H1 (cell line): ENCODE data around the gene OSCAR. TPM values are rescaled to one million over a fixed set of nuclear protein-coding genes. Genes with fewer than 3 reads are reported as not detected.

Experiments used
- CTCF ChIA-PET: fragments of 300-600 bp; sonication (Branson Sonifier 250); formaldehyde crosslinking; loops from one replicate; lab custom pipeline; 2021; ENCODE audit not compliant: partially characterized antibody; lab: Charles Lee
- POLR2A ChIA-PET: fragments of 300-600 bp; sonication (Branson Sonifier 250); formaldehyde crosslinking; loops from one replicate; lab custom pipeline; 2021; ENCODE audit warnings: inconsistent platforms; ENCODE audit not compliant: partially characterized antibody; lab: Charles Lee
- DNase-seq, 2 experiments: peaks; one replicate each; pipeline versions ENCODE4 v3.0.0 to v3.0.0-alpha.2; 2010 to 2022; ENCODE audit warnings: low spot score in 2 of 2, low read depth in 1 of 2, mixed read lengths in 1 of 2
- FAIRE-seq: peaks from 2 replicates; lab custom pipeline; 2011; peaks lifted over from hg19 to GRCh38; lab: Jason Lieb, UNC
- H2AFZ ChIP-seq: 2 replicates; pipeline ENCODE4 v1.8.1; 2012; ENCODE audit warnings: low read length, inconsistent platforms
- H2AK5ac ChIP-seq: 2 replicates; pipeline ENCODE4 v1.6.1; 2013; ENCODE audit warnings: low read depth, low read length
- H2BK120ac ChIP-seq: replicated peaks from 2 replicates; pipeline ENCODE3; 2013; ENCODE audit warnings: low read depth, low read length, inconsistent platforms
- H2BK12ac ChIP-seq: 2 replicates; pipeline ENCODE4 v1.6.1; 2013; ENCODE audit warnings: low read depth, low read length
- H2BK15ac ChIP-seq: 2 replicates; pipeline ENCODE4 v1.6.1; 2013; ENCODE audit warnings: low read length
- H2BK20ac ChIP-seq: 2 replicates; pipeline ENCODE4 v1.6.1; 2013; ENCODE audit warnings: low read length
- H2BK5ac ChIP-seq: 2 replicates; pipeline ENCODE4 v1.6.1; 2013; ENCODE audit warnings: low read depth, low read length
- H3K14ac ChIP-seq: 2 replicates; pipeline ENCODE4 v1.6.1; 2013; ENCODE audit warnings: inconsistent platforms; ENCODE audit not compliant: insufficient read length
- H3K18ac ChIP-seq: 2 replicates; pipeline ENCODE4 v1.6.1; 2013; ENCODE audit warnings: low read length; ENCODE audit errors: extremely low read depth
- H3K23ac ChIP-seq: 2 replicates; pipeline ENCODE4 v1.6.1; 2013; ENCODE audit warnings: inconsistent platforms; ENCODE audit not compliant: insufficient read length
- H3K23me2 ChIP-seq: 2 replicates; pipeline ENCODE4 v1.6.1; 2013; ENCODE audit warnings: low read depth, low read length
- H3K27ac ChIP-seq: 2 replicates; pipeline ENCODE4 v1.6.1; 2011; ENCODE audit warnings: low read depth, low read length, inconsistent platforms
- H3K27me3 ChIP-seq, 4 experiments: replicated peaks in 1 of 4; 1 replicate in 1 of 4; 2 replicates in 3 of 4; pipeline versions ENCODE4 v1.6.1 to v1.8.1; 2011 to 2013; ENCODE audit warnings: low read length in 3 of 4, mild to moderate bottlenecking in 3 of 4, inconsistent platforms in 2 of 4, mixed read lengths in 2 of 4, moderate library complexity in 1 of 4; ENCODE audit not compliant: control insufficient read depth in 3 of 4, insufficient read depth in 3 of 4; ENCODE audit errors: extremely low read depth in 1 of 4
- H3K36me3 ChIP-seq, 4 experiments: 2 replicates each; pipeline versions ENCODE4 v1.6.1 to v1.8.1; 2011 to 2013; ENCODE audit warnings: mild to moderate bottlenecking in 4 of 4, low read length in 3 of 4, moderate library complexity in 2 of 4, control low read depth in 1 of 4, inconsistent platforms in 1 of 4; ENCODE audit not compliant: insufficient read depth in 4 of 4, control insufficient read depth in 2 of 4
- H3K4ac ChIP-seq: replicated peaks from 2 replicates; pipeline ENCODE3; 2013; ENCODE audit warnings: low read length, low read depth, mixed read lengths, inconsistent platforms; ENCODE audit not compliant: insufficient read length
- H3K4me1 ChIP-seq, 4 experiments: replicated peaks in 1 of 4; 1 replicate in 1 of 4; 2 replicates in 3 of 4; pipeline versions ENCODE4 v1.6.1 to v1.8.1; 2011 to 2013; ENCODE audit warnings: low read length in 3 of 4, inconsistent platforms in 2 of 4, mixed read lengths in 1 of 4; ENCODE audit not compliant: insufficient read depth in 4 of 4, control insufficient read depth in 3 of 4
- H3K4me2 ChIP-seq, 2 experiments: 2 replicates each; pipeline versions ENCODE4 v1.6.1 to v1.8.1; 2011 to 2013; ENCODE audit warnings: low read depth in 2 of 2, low read length in 2 of 2, control low read depth in 1 of 2, inconsistent platforms in 1 of 2, mild to moderate bottlenecking in 1 of 2; ENCODE audit not compliant: insufficient read depth in 1 of 2
- H3K4me3 ChIP-seq, 4 experiments: fragments of 200-600, 300-600 bp in 1 of 4; sonication (generic), shearing (Covaris generic), sonication (Bioruptor Twin) in 1 of 4; 2 replicates each; pipeline versions ENCODE4 v1.5.1 to v1.8.1; 2011 to 2016; ENCODE audit warnings: low read length in 4 of 4, low read depth in 3 of 4, control low read depth in 2 of 4, inconsistent platforms in 2 of 4, mild to moderate bottlenecking in 2 of 4, mixed read lengths in 1 of 4, moderate library complexity in 1 of 4; ENCODE audit not compliant: insufficient read depth in 2 of 4; ENCODE audit errors: extremely low read depth in 1 of 4
- H3K56ac ChIP-seq: replicated peaks from 2 replicates; pipeline ENCODE3; 2013; ENCODE audit warnings: low read depth, mild to moderate bottlenecking, mixed read lengths, low read length, inconsistent platforms; ENCODE audit not compliant: insufficient read length
- H3K79me1 ChIP-seq: 2 replicates; pipeline ENCODE4 v1.6.1; 2013; ENCODE audit warnings: low read depth, low read length, control low read depth
- H3K79me2 ChIP-seq, 2 experiments: 2 replicates each; pipeline versions ENCODE4 v1.6.1 to v1.8.1; 2012 to 2013; ENCODE audit warnings: low read length in 2 of 2, mild to moderate bottlenecking in 2 of 2, inconsistent platforms in 1 of 2; ENCODE audit not compliant: insufficient read depth in 2 of 2, control insufficient read depth in 1 of 2
- H3K9ac ChIP-seq, 4 experiments: replicated peaks in 1 of 4; 1 replicate in 1 of 4; 2 replicates in 3 of 4; pipeline versions ENCODE4 v1.6.1 to v1.8.1; 2011 to 2013; ENCODE audit warnings: low read depth in 3 of 4, low read length in 3 of 4, control low read depth in 2 of 4, mild to moderate bottlenecking in 2 of 4, moderate library complexity in 2 of 4, inconsistent platforms in 1 of 4; ENCODE audit errors: extremely low read depth in 1 of 4
- H3K9me3 ChIP-seq, 2 experiments: 2 replicates each; pipeline versions ENCODE4 v1.6.1 to v1.8.1; 2012 to 2013; ENCODE audit warnings: mild to moderate bottlenecking in 2 of 2, moderate library complexity in 2 of 2, control low read depth in 1 of 2, inconsistent platforms in 1 of 2, low read depth in 1 of 2, low read length in 1 of 2, mixed read lengths in 1 of 2; ENCODE audit not compliant: insufficient read depth in 2 of 2
- H4K20me1 ChIP-seq, 2 experiments: replicated peaks in 1 of 2; 2 replicates each; pipeline versions ENCODE3 to v1.8.1; 2011 to 2013; ENCODE audit warnings: inconsistent platforms in 2 of 2, low read length in 2 of 2, mild to moderate bottlenecking in 1 of 2; ENCODE audit not compliant: insufficient read depth in 2 of 2, control insufficient read depth in 1 of 2
- H4K5ac ChIP-seq: 2 replicates; pipeline ENCODE4 v1.6.1; 2013; ENCODE audit warnings: low read length, low read depth, mixed read lengths, inconsistent platforms; ENCODE audit not compliant: insufficient read length
- H4K8ac ChIP-seq: 2 replicates; pipeline ENCODE4 v1.8.0; 2013; ENCODE audit warnings: mild to moderate bottlenecking, moderate library complexity, low read length, inconsistent platforms; ENCODE audit not compliant: insufficient read depth; ENCODE audit errors: extremely low read depth
- H4K91ac ChIP-seq: replicated peaks from 2 replicates; pipeline ENCODE3; 2013; ENCODE audit warnings: low read length, mixed read lengths, inconsistent platforms; ENCODE audit not compliant: insufficient read length
- BRCA1 ChIP-seq: IDR thresholded peaks from 2 replicates; pipeline ENCODE4 v1.6.1; 2012; ENCODE audit warnings: low read depth, low read length, improper control_type of control experiment
- CTBP2 ChIP-seq: IDR thresholded peaks from 2 replicates; pipeline ENCODE4 v1.7.0; 2011; ENCODE audit warnings: borderline replicate concordance, mild to moderate bottlenecking, moderate library complexity, mixed read lengths, low read length; ENCODE audit not compliant: insufficient read depth, insufficient read length
- FOSL1 ChIP-seq: IDR thresholded peaks from 2 replicates; pipeline ENCODE4 v1.6.1; 2011; ENCODE audit warnings: mild to moderate bottlenecking, low read depth, low read length, moderate library complexity; ENCODE audit not compliant: insufficient read depth
- HDAC6 ChIP-seq: IDR thresholded peaks from one replicate; pipeline ENCODE4 v1.7.1; 2012; ENCODE audit warnings: low read depth, mild to moderate bottlenecking, inconsistent platforms, low read length, moderate library complexity
- KDM5A ChIP-seq: fragments of 200-600 bp; IDR thresholded peaks from 2 replicates; pipeline ENCODE4 v1.7.1; 2012; ENCODE audit warnings: mild to moderate bottlenecking, low read length, inconsistent platforms, mixed read lengths
- MAFK ChIP-seq: IDR thresholded peaks from 2 replicates; pipeline ENCODE4 v1.6.1; 2012; ENCODE audit warnings: low read depth, mild to moderate bottlenecking, improper control_type of control experiment, low read length
- RBBP5 ChIP-seq: IDR thresholded peaks from 2 replicates; pipeline ENCODE4 v1.7.1; 2012; ENCODE audit warnings: low read depth, mild to moderate bottlenecking, inconsistent platforms, low read length, moderate library complexity, borderline replicate concordance
- SAP30 ChIP-seq: fragments of 300-600 bp; sonication (generic); IDR thresholded peaks from 2 replicates; pipeline ENCODE4 v1.7.1; 2012; ENCODE audit warnings: low read length, moderate library complexity, mild to moderate bottlenecking, inconsistent platforms; ENCODE audit not compliant: insufficient read depth, insufficient replicate concordance
- YY1 ChIP-seq: IDR thresholded peaks from 2 replicates; pipeline ENCODE4 v1.6.1; 2011; ENCODE audit warnings: low read depth, mild to moderate bottlenecking, low read length
- WGBS, 2 experiments: shearing (Covaris generic) in 1 of 2; methylation state at CpG; one replicate each; pipeline versions ENCODE4 v1.1.6 to v1.1.7; 2013 to 2015; ENCODE audit warnings: low lambda C conversion rate in 2 of 2, mixed read lengths in 2 of 2, inconsistent platforms in 1 of 2, low coverage in 1 of 2, missing lambda C conversion rate in 1 of 2; ENCODE audit not compliant: insufficient replicate concordance in 2 of 2, insufficient coverage in 1 of 2, insufficient read length in 1 of 2; ENCODE audit errors: extremely low coverage in 1 of 2, missing lambda C conversion rate in 1 of 2; 5-methylcytosine and 5-hydroxymethylcytosine counted together
- long read RNA-seq, 2 experiments: library from RNA in 1 of 2; library from capped mRNA in 1 of 2; stranded (forward); transcript quantifications; one replicate each; pipeline ENCODE4 v2.0.0, GENCODE V29; 2021; ENCODE audit warnings: inconsistent platforms in 1 of 2
- polyA minus RNA-seq, 3 experiments: library from RNA; depleted of rRNA, polyadenylated mRNA; stranded (reverse); fragments of >200 nt; gene quantifications; 1 replicate in 2 of 3; 2 replicates in 1 of 3; pipeline ENCODE4 v1.2.3, GENCODE V29; 2011
- polyA plus RNA-seq, 7 experiments: library from polyadenylated mRNA; depleted of rRNA in 3 of 7; stranded (reverse) in 5 of 7; unstranded in 2 of 7; fragments of >200 nt in 5 of 7; fragments of 200-250 nt in 2 of 7; gene quantifications; 1 replicate in 5 of 7; 2 replicates in 1 of 7; 4 replicates in 1 of 7; pipeline versions ENCODE4 v1.2.1 to v1.2.3, GENCODE V29; 2011 to 2013; ENCODE audit warnings: missing spikeins in 2 of 7, mixed read lengths in 2 of 7
- total RNA-seq: library from RNA; stranded (reverse); fragmentation: NEBNext Ultra II Directional; extraction: Animal tissue kit (Norgen Biotek cat#: 25700); gene quantifications from 2 replicates; pipeline ENCODE4 v1.2.1, GENCODE V29; 2021
- TF ChIP-seq, protein P1 (sequence below): IDR thresholded peaks from 2 replicates; pipeline ENCODE4 v1.6.1; 2012; ENCODE audit warnings: inconsistent platforms

Gene OSCAR, protein sequence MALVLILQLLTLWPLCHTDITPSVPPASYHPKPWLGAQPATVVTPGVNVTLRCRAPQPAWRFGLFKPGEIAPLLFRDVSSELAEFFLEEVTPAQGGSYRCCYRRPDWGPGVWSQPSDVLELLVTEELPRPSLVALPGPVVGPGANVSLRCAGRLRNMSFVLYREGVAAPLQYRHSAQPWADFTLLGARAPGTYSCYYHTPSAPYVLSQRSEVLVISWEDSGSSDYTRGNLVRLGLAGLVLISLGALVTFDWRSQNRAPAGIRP
- total RNA-seq (0.90 and 1.1 TPM in 2 replicates), polyA plus RNA-seq (2011; rRNA removed) (1.1 and 2.2 TPM in 2 replicates), polyA minus RNA-seq (2011; rRNA and poly(A)+ RNA removed) (0.46 and 0.60 TPM in 2 replicates)
- 1.5 TPM for polyA plus RNA-seq (2011; cell fraction: cytosol; rRNA removed)
- polyA plus RNA-seq (2011; cell fraction: nucleus; rRNA removed) = 2.1 TPM
- polyA plus RNA-seq (2012, experiment 1 of 2) = 1.9 to 2.3 TPM (median 2.2 TPM) in 4 replicates
- 0.59 TPM for polyA plus RNA-seq (2012, experiment 2 of 2)
- 2.7 TPM for polyA plus RNA-seq (2013, experiment 1 of 2)
- polyA plus RNA-seq (2013, experiment 2 of 2) = 2.5 TPM
- 1.6 TPM for polyA minus RNA-seq (2011; cell fraction: cytosol; rRNA and poly(A)+ RNA removed)
- polyA minus RNA-seq (2011; cell fraction: nucleus; rRNA and poly(A)+ RNA removed) = 1.2 TPM
- long read RNA-seq, experiment 1, partial matches to known transcripts = 0 of 1 reads
- long read RNA-seq, experiment 1, other reads (novel, unspliced or antisense) = 1 of 1 reads
- long read RNA-seq, experiment 2 = 0 reads

DNA sequence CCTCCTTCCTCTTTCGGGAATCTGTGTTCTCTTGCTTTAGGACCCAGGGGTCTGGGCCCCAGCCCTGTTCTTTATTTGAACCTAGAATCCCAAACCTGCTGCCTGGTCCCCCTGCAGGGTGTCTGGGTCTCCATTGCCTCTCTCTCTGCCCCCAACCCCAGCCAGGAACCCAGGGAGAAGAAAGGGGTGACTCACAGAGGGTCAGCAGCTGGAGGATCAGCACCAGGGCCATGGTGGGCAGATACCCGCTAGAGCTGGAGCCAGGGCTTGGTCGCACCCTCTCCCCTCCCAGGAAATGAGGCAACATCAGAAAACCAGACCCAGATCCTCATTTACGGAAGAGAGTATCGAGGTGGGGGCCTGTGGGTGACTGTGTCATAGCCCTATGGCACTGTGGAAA, at the start of gene OSCAR:
Gene OSCAR, minus strand, starts transcription at position 243 of the 400 bp plus-strand sequence. Its CDS starts 11 bp downstream, at position 232.
- Histone ChIP-seq H2BK5ac (no peak within 1 kb of the TSS), H3K27me3 (peaks cover 2 to 16% (median 8%) of the 10 kb centered on the region in 4 experiments; a peak in 6 of 7 replicates), H3K79me2 (peaks cover 0 to 13% of the 10 kb centered on the region in 2 experiments; a peak in 2 of 4 replicates), H3K9ac (no peak within 1 kb of the TSS), H3K23me2 (peaks cover 17% of the 10 kb centered on the region), H3K56ac (no peak within 1 kb of the TSS), H3K4ac (no peak within 1 kb of the TSS), H4K5ac (no peak within 1 kb of the TSS), H3K23ac (no peak within 1 kb of the TSS), H3K27ac (no peak within 1 kb of the TSS), H3K14ac (no peak within 1 kb of the TSS), H2BK120ac (no peak within 1 kb of the TSS), H4K20me1 (peaks cover 0 to 3% of the 10 kb centered on the region in 2 experiments), H3K4me2 (no peak within 1 kb of the TSS), H3K9me3 (no peaks in the 10 kb centered on the region), H3K4me1 (peaks cover 0 to 5% (median 2%) of the 10 kb centered on the region in 4 experiments; a peak in 4 of 7 replicates), H2AFZ (no peak within 1 kb of the TSS), H4K8ac (no peak within 1 kb of the TSS), H2AK5ac (no peak within 1 kb of the TSS), H3K36me3 (peaks cover 0 to 4% (median 2%) of the 10 kb centered on the region in 4 experiments; a peak in 4 of 8 replicates), H2BK20ac (no peak within 1 kb of the TSS), H2BK15ac (no peak within 1 kb of the TSS), H3K4me3 (no peak within 1 kb of the TSS), H3K79me1 (no peaks in the 10 kb centered on the region; the same call in 1 of the 2 replicates), H2BK12ac (no peak within 1 kb of the TSS), H3K18ac (no peak within 1 kb of the TSS), H4K91ac (no peak within 1 kb of the TSS)
- ChIA-PET CTCF (interaction anchor here (0.6 kb wide), 2 partner anchors 69 to 1159 kb away, joined by 3 read pairs; no protein-coding TSS in a partner anchor), POLR2A (interaction anchor here (1.0 kb wide), 1 partner anchor 14 kb away, joined by 5 read pairs; the partner anchor contains the start of gene TFPT)
- FAIRE-seq = no peak
- no peak for DNase-seq
- WGBS, 2 experiments = 85% methylated on average over 5 of the region's 5 CpGs; no CpG with 5 or more reads in 1 of the 2 experiments
- TF ChIP-seq SAP30 (no peak), RBBP5 (no peak), KDM5A (no peak), CTBP2 (no peak), FOSL1 (no peak), MAFK (no peak), YY1 (no peak), BRCA1 (no peak), HDAC6 (no peak)
- TF ChIP-seq, protein P1, sequence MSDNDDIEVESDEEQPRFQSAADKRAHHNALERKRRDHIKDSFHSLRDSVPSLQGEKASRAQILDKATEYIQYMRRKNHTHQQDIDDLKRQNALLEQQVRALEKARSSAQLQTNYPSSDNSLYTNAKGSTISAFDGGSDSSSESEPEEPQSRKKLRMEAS = no peak
